WI38 (cell line): ENCODE data around the gene MID2.
"Not testable (repeated sequence)": the region's sequence is repeated elsewhere in the genome, so short reads cannot be mapped to it uniquely, and the experiment has no call there.

Experiments used
- H3K4me3 ChIP-seq: 2 replicates; pipeline ENCODE4 v1.5.1; 2011; ENCODE audit warnings: low read depth, mild to moderate bottlenecking, control low read depth, low read length
- CTCF ChIP-seq: IDR thresholded peaks from 2 replicates; pipeline ENCODE4 v1.5.1; 2012; ENCODE audit warnings: low read depth, mild to moderate bottlenecking, control low read depth, low read length

The MID2 gene

GRCh38 chrX:107856289-107856688, 30.6 kb downstream of the MID2 start:
- H3K4me3 ChIP-seq, result no peak overlapping the region

GRCh38 chrX:107857041-107857440, 31.4 kb downstream of the MID2 start:
- H3K4me3 ChIP-seq, result not testable (repeated sequence)

More at GRCh38 chrX:107856289-107856688, 30.6 kb downstream of the MID2 start:
- TF ChIP-seq CTCF, result no peak

- no peak for TF ChIP-seq CTCF
Measured at GRCh38 chrX:107857837-107858236, 32.2 kb downstream of the MID2 start.

GRCh38 chrX:107861056-107861455, 35.4 kb downstream of the MID2 start:
- TF ChIP-seq CTCF, result no peak
- no peak overlapping the region for H3K4me3 ChIP-seq

More at GRCh38 chrX:107857837-107858236, 32.2 kb downstream of the MID2 start:
- H3K4me3 ChIP-seq, result no peak overlapping the region

GRCh38 chrX:107871136-107871535, 45.5 kb downstream of the MID2 start:
- no peak for TF ChIP-seq CTCF
- no peak overlapping the region for H3K4me3 ChIP-seq

GRCh38 chrX:107878106-107878505, 52.4 kb downstream of the MID2 start:
- no peak overlapping the region for H3K4me3 ChIP-seq
- TF ChIP-seq CTCF, result no peak

GRCh38 chrX:107880054-107880610, 54.5 kb downstream of the MID2 start:
- no peak overlapping the region for H3K4me3 ChIP-seq
- TF ChIP-seq CTCF, result no peak

- peak; percentile 44 for TF ChIP-seq CTCF
- no peak overlapping the region for H3K4me3 ChIP-seq
Measured at GRCh38 chrX:107894038-107894437, 68.4 kb downstream of the MID2 start.
